Spleen (tissue), 7 donors: ENCODE data around the gene ZNF189.

ENCODE experiments used
- POLR2A ChIP-seq, 3 donors: fragments of 450-650 bp; IDR thresholded peaks; one replicate each; pipeline ENCODE4 v1.5.1; 2017; ENCODE audit warnings: antibody characterized with exemption in 3 of 3, mild to moderate bottlenecking in 1 of 3
- POLR2AphosphoS5 ChIP-seq, 3 donors: sonication (generic); formaldehyde crosslinking; IDR thresholded peaks; one replicate each; pipeline ENCODE4 v1.5.1; 2017; ENCODE audit warnings: antibody characterized with exemption in 3 of 3
- TF ChIP-seq, protein P1 (sequence below), 11 experiments: fragments of 200-600 bp in 7 of 11; fragments of 450-650 bp in 4 of 11; sonication (generic) in 4 of 11; IDR thresholded peaks in 8 of 11; conservative IDR thresholded peaks in 3 of 11; 1 replicate in 7 of 11; 2 replicates in 4 of 11; pipeline versions ENCODE4 v1.4.0 to v1.8.0; 2016 to 2021; ENCODE audit warnings: antibody characterized with exemption in 11 of 11, inconsistent platforms in 4 of 11, mild to moderate bottlenecking in 1 of 11
- donor health status: DM: no; HTN: no; CAD: no; lungs with moderate emphysema.
- donor health status: DM: no; HTN: no; CAD: no.
- donor health status: DM: no; HTN: no; CAD: no.

GRCh38 chr9:101440714-101441230 is 42.1 kb downstream of the ZNF189 start:
- TF ChIP-seq, protein P1, sequence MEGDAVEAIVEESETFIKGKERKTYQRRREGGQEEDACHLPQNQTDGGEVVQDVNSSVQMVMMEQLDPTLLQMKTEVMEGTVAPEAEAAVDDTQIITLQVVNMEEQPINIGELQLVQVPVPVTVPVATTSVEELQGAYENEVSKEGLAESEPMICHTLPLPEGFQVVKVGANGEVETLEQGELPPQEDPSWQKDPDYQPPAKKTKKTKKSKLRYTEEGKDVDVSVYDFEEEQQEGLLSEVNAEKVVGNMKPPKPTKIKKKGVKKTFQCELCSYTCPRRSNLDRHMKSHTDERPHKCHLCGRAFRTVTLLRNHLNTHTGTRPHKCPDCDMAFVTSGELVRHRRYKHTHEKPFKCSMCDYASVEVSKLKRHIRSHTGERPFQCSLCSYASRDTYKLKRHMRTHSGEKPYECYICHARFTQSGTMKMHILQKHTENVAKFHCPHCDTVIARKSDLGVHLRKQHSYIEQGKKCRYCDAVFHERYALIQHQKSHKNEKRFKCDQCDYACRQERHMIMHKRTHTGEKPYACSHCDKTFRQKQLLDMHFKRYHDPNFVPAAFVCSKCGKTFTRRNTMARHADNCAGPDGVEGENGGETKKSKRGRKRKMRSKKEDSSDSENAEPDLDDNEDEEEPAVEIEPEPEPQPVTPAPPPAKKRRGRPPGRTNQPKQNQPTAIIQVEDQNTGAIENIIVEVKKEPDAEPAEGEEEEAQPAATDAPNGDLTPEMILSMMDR (IDR thresholded peaks at IDR 0.05 in 8 of 11, conservative IDR thresholded peaks at IDR 0.05 in 3 of 11): no peak
- TF ChIP-seq POLR2A (IDR thresholded peaks at IDR 0.05) (no peak), POLR2AphosphoS5 (IDR thresholded peaks at IDR 0.05) (no peak)
